NCI-H2029 (cell line): ENCODE results near the gene ZNRF4.

Source experiments
- DNase-seq: peaks from one replicate; lab custom pipeline; 2025; lab: John Stamatoyannopoulos, UW

Gene ZNRF4

GRCh38 chr19:5443723-5444122 is 11.5 kb upstream of the ZNRF4 start:
- DNase-seq, result no peak

GRCh38 chr19:5444431-5444830 is 10.8 kb upstream of the ZNRF4 start:
- no peak for DNase-seq

GRCh38 chr19:5445071-5445470 is 10.1 kb upstream of the ZNRF4 start:
- no peak for DNase-seq

GRCh38 chr19:5445561-5446055 is 9.6 kb upstream of the ZNRF4 start:
- no peak for DNase-seq

GRCh38 chr19:5447700-5448311 is 7.4 kb upstream of the ZNRF4 start:
- DNase-seq, result no peak

GRCh38 chr19:5448374-5448773 is 6.8 kb upstream of the ZNRF4 start:
- DNase-seq, result peak; percentile 30

- no peak for DNase-seq
These were observed 4.6 kb upstream of the ZNRF4 start for GRCh38 chr19:5450482-5451126.

- no peak for DNase-seq
These were observed 3.7 kb upstream of the ZNRF4 start for GRCh38 chr19:5451494-5451893.

- no peak for DNase-seq
These were observed 2.3 kb upstream of the ZNRF4 start for GRCh38 chr19:5452594-5453565.

GRCh38 chr19:5454743-5455142 is 474 bp upstream of the ZNRF4 start:
- DNase-seq, result no peak

GRCh38 chr19:5456130-5456840 is 1.1 kb downstream of the ZNRF4 start:
- no peak for DNase-seq

- no peak for DNase-seq
These were observed 1.6 kb downstream of the ZNRF4 start for GRCh38 chr19:5456841-5457200.

GRCh38 chr19:5457709-5458108 is 2.5 kb downstream of the ZNRF4 start:
- no peak for DNase-seq

GRCh38 chr19:5458420-5458819 is 3.2 kb downstream of the ZNRF4 start:
- DNase-seq, result no peak

- DNase-seq, result no peak
These were observed 4.1 kb downstream of the ZNRF4 start for GRCh38 chr19:5459360-5459759.

- DNase-seq, result no peak
These were observed 5.5 kb downstream of the ZNRF4 start for GRCh38 chr19:5460748-5461147.

GRCh38 chr19:5463959-5464358 is 8.7 kb downstream of the ZNRF4 start:
- no peak for DNase-seq

GRCh38 chr19:5466072-5466471 is 10.9 kb downstream of the ZNRF4 start:
- no peak for DNase-seq

GRCh38 chr19:5466814-5467291 is 11.6 kb downstream of the ZNRF4 start:
- DNase-seq, result no peak

GRCh38 chr19:5470264-5470671 is 15.1 kb downstream of the ZNRF4 start:
- peak; percentile 22 for DNase-seq

- DNase-seq, result no peak
These were observed 17.1 kb downstream of the ZNRF4 start for GRCh38 chr19:5472286-5472685.

GRCh38 chr19:5473646-5474045 is 18.4 kb downstream of the ZNRF4 start:
- no peak for DNase-seq
